Small intestine (tissue), 7 donors: Measurements from ENCODE around the gene CYP27C1. TPM values are rescaled to one million over a fixed set of nuclear protein-coding genes. Genes with fewer than 3 reads are reported as not detected.
"Not testable (repeated sequence)": the region's sequence is repeated elsewhere in the genome, so short reads cannot be mapped to it uniquely, and the experiment has no call there.

ENCODE experiments used
- DNase-seq, 2 donors: peaks; one replicate each; pipeline versions ENCODE4 v3.0.0 to v3.0.0-alpha.2; 2013
- FAIRE-seq: peaks from 2 replicates; lab custom pipeline; 2012; peaks lifted over from hg19 to GRCh38; lab: Jason Lieb, UNC
- H3K27ac ChIP-seq, 3 donors: one replicate each; pipeline ENCODE4 v1.5.1; 2013; ENCODE audit warnings: low read length in 2 of 3, mild to moderate bottlenecking in 2 of 3, control low read depth in 1 of 3, inconsistent platforms in 1 of 3, low read depth in 1 of 3, moderate library complexity in 1 of 3
- H3K27me3 ChIP-seq, 3 donors: one replicate each; pipeline ENCODE4 v1.6.1; 2013; ENCODE audit warnings: low read length in 3 of 3, inconsistent platforms in 1 of 3; ENCODE audit not compliant: control insufficient read depth in 3 of 3, insufficient read depth in 3 of 3
- H3K36me3 ChIP-seq, 3 donors: one replicate each; pipeline ENCODE4 v1.6.1; 2013; ENCODE audit warnings: low read length in 3 of 3, inconsistent platforms in 1 of 3, low read depth in 1 of 3, mild to moderate bottlenecking in 1 of 3, moderate library complexity in 1 of 3; ENCODE audit not compliant: control insufficient read depth in 3 of 3, insufficient read depth in 2 of 3
- H3K4me1 ChIP-seq, 3 donors: one replicate each; pipeline ENCODE4 v1.6.1; 2013; ENCODE audit warnings: low read length in 2 of 3, inconsistent platforms in 1 of 3, low read depth in 1 of 3, mild to moderate bottlenecking in 1 of 3, moderate library complexity in 1 of 3; ENCODE audit not compliant: control insufficient read depth in 3 of 3, insufficient read depth in 2 of 3
- H3K4me3 ChIP-seq, 3 donors: one replicate each; pipeline ENCODE4 v1.5.1; 2013; ENCODE audit warnings: low read length in 3 of 3, control low read depth in 1 of 3, inconsistent platforms in 1 of 3, low read depth in 1 of 3, mild to moderate bottlenecking in 1 of 3, moderate library complexity in 1 of 3
- H3K9me3 ChIP-seq, 2 donors: one replicate each; pipeline ENCODE4 v1.6.1; 2013; ENCODE audit warnings: low read depth in 1 of 2, low read length in 1 of 2; ENCODE audit not compliant: control insufficient read depth in 2 of 2, insufficient read depth in 1 of 2
- WGBS, 3 donors: extraction: QIAGEN DNeasy Blood & Tissue Kit; methylation state at CpG; one replicate each; pipeline ENCODE4 v1.1.7; 2013; 5-methylcytosine and 5-hydroxymethylcytosine counted together
- polyA plus RNA-seq, 4 donors: library from polyadenylated mRNA; stranded (reverse) in 3 of 4; unstranded in 1 of 4; fragments of 200-250 nt in 3 of 4; fragments of 120-200 nt in 1 of 4; gene quantifications; one replicate each; pipeline versions ENCODE4 v1.2.1 to v1.2.3, GENCODE V29; 2013
- donor health status: healthy with polysubstance abuse.
- donor health status: control.
- donor health status: control.
- donor health status: Bipolar disorder and iron deficiency.
- donor health status: healthy.

The CYP27C1 gene
- polyA plus RNA-seq, 4 donors = 0.24 to 1.2 TPM; not detected in 2

- Histone ChIP-seq H3K4me1 (no peaks in the 10 kb centered on the region), H3K27me3 (no peaks in the 10 kb centered on the region), H3K36me3 (peaks cover 8 to 34% (median 10%) of the 10 kb centered on the region in 3 donors), H3K4me3 (no peak overlapping the region), H3K27ac (no peak overlapping the region), H3K9me3 (no peaks in the 10 kb centered on the region)
- FAIRE-seq (no peak), DNase-seq (no peak)
- 67 to 75% (median 69%) methylated on average over 7 of the region's 7 CpGs for WGBS, 3 donors
These were observed 34.4 kb upstream of the CYP27C1 start for GRCh38 chr2:127254386-127254981.

- not testable (repeated sequence) for FAIRE-seq, DNase-seq, H3K27me3 ChIP-seq, H3K4me1 ChIP-seq, H3K4me3 ChIP-seq, H3K27ac ChIP-seq, H3K36me3 ChIP-seq
- WGBS, 3 donors = 60 to 77% (median 66%) methylated on average over 2 of the region's 2 CpGs
- peaks cover 0 to 13% of the 10 kb centered on the region in 2 donors for H3K9me3 ChIP-seq
These were observed 21.1 kb upstream of the CYP27C1 start for GRCh38 chr2:127241184-127241583.

- 79 to 95% (median 94%) methylated on average over 1 of the region's 1 CpG for WGBS, 3 donors
- DNase-seq (no peak), FAIRE-seq (no peak)
- no peaks in the 10 kb centered on the region for H3K36me3 ChIP-seq
- H3K4me1 ChIP-seq = no peaks in the 10 kb centered on the region
- H3K27me3 ChIP-seq = no peaks in the 10 kb centered on the region
- H3K27ac ChIP-seq = no peak overlapping the region
- H3K9me3 ChIP-seq = peaks cover 0 to 13% of the 10 kb centered on the region in 2 donors
- no peak overlapping the region for H3K4me3 ChIP-seq
These were observed 19.3 kb upstream of the CYP27C1 start for GRCh38 chr2:127239395-127239794.

GRCh38 chr2:127237768-127238167 lies 17.7 kb upstream of the CYP27C1 start:
- H3K36me3 ChIP-seq, FAIRE-seq, DNase-seq, H3K27ac ChIP-seq, H3K4me3 ChIP-seq, H3K27me3 ChIP-seq, H3K4me1 ChIP-seq: not testable (repeated sequence)
- peaks cover 0 to 13% of the 10 kb centered on the region in 2 donors for H3K9me3 ChIP-seq
- 63 to 71% (median 64%) methylated on average over 2 of the region's 2 CpGs for WGBS, 3 donors

- Histone ChIP-seq H3K36me3 (no peaks in the 10 kb centered on the region), H3K4me3 (no peak overlapping the region), H3K9me3 (peaks cover 0 to 3% of the 10 kb centered on the region in 2 donors), H3K27ac (no peak overlapping the region), H3K27me3 (no peaks in the 10 kb centered on the region), H3K4me1 (no peaks in the 10 kb centered on the region)
- FAIRE-seq = no peak
- DNase-seq = no peak
- 89 to 94% (median 93%) methylated on average over 6 of the region's 6 CpGs for WGBS, 3 donors
These were observed 15.1 kb upstream of the CYP27C1 start for GRCh38 chr2:127235082-127235702.

GRCh38 chr2:127233710-127234109 lies 13.6 kb upstream of the CYP27C1 start:
- Histone ChIP-seq H3K27me3 (no peaks in the 10 kb centered on the region), H3K4me3 (no peak overlapping the region), H3K9me3 (peaks cover 0 to 3% of the 10 kb centered on the region in 2 donors), H3K27ac (no peak overlapping the region), H3K36me3 (no peaks in the 10 kb centered on the region), H3K4me1 (no peaks in the 10 kb centered on the region)
- DNase-seq = no peak
- no peak for FAIRE-seq
- 94 to 96% (median 96%) methylated on average over 8 of the region's 8 CpGs for WGBS, 3 donors

- peaks cover under 1 to 4% (median 1%) of the 10 kb centered on the region in 3 donors for H3K4me1 ChIP-seq
- H3K4me3 ChIP-seq = no peak overlapping the region
- FAIRE-seq = no peak
- peaks cover 0 to 7% of the 10 kb centered on the region in 2 donors for H3K9me3 ChIP-seq
- no peaks in the 10 kb centered on the region for H3K36me3 ChIP-seq
- 82 to 85% (median 83%) methylated on average over 6 of the region's 6 CpGs for WGBS, 3 donors
- H3K27ac ChIP-seq = no peak overlapping the region
- peaks cover 0 to 3% (median under 1%) of the 10 kb centered on the region in 3 donors for H3K27me3 ChIP-seq
- DNase-seq = no peak
These were observed 11.2 kb upstream of the CYP27C1 start for GRCh38 chr2:127231130-127231865.

- FAIRE-seq = no peak
- WGBS, 3 donors = 84 to 94% (median 89%) methylated on average over 4 of the region's 4 CpGs
- H3K4me3 ChIP-seq = no peak overlapping the region
These were observed 9.5 kb upstream of the CYP27C1 start for GRCh38 chr2:127229555-127229954.

More at GRCh38 chr2:127229555-127229954, 9.5 kb upstream of the CYP27C1 start:
- H3K27me3 ChIP-seq = peaks cover 0 to 8% (median 6%) of the 10 kb centered on the region in 3 donors
- DNase-seq = no peak
- H3K9me3 ChIP-seq = peaks cover 0 to 7% of the 10 kb centered on the region in 2 donors
- H3K27ac ChIP-seq = no peak overlapping the region
- H3K4me1 ChIP-seq = peaks cover 3 to 7% (median 5%) of the 10 kb centered on the region in 3 donors
- no peaks in the 10 kb centered on the region for H3K36me3 ChIP-seq
